ENCODE data around the gene ATP10B. TPM values are rescaled to one million over a fixed set of nuclear protein-coding genes. Genes with fewer than 3 reads are reported as not detected.

ATP10B gene
- total RNA-seq, 4 donors from 2014 or later, result 116 to 298 (median 150) TPM

GRCh38 chr5:160665460-160665859, 186.6 kb downstream of the ATP10B start:
- intact Hi-C loops (cut with DNase I; ENCODE audit: low total_unique reads), result no loop called here
- Histone ChIP-seq H3K36me3 (peaks cover 0 to 7% (median 0%) of the 10 kb centered on the region in 4 donors), H3K4me1 (peaks cover 0 to 11% (median 3%) of the 10 kb centered on the region in 4 donors), H3K27ac (no peak overlapping the region), H3K9me3 (no peaks in the 10 kb centered on the region), H3K27me3 (no peaks in the 10 kb centered on the region), H3K4me3 (no peak overlapping the region)
- DNase-seq, result no peak
- in situ Hi-C loops (cut with MboI; ENCODE audit: low pct_ligation_motif_present in 1 of 4, low pct_unique_long_range_greater_than_20kb in 1 of 4, low sequenced_read_pairs in 3 of 4), result no loop called here
- WGBS, 2 donors (ENCODE audit: low coverage in 1 of 2), result 56 to 77% methylated on average over 3 of the region's 3 CpGs
- TF ChIP-seq POLR2AphosphoS5 (IDR thresholded peaks at IDR 0.05), result no peak
- no peak for TF ChIP-seq CTCF (IDR thresholded peaks at IDR 0.05)
- TF ChIP-seq EP300 (IDR thresholded peaks at IDR 0.05; ENCODE audit: low read depth), result no peak
- no peak for TF ChIP-seq POLR2A (IDR thresholded peaks at IDR 0.05)

DNA sequence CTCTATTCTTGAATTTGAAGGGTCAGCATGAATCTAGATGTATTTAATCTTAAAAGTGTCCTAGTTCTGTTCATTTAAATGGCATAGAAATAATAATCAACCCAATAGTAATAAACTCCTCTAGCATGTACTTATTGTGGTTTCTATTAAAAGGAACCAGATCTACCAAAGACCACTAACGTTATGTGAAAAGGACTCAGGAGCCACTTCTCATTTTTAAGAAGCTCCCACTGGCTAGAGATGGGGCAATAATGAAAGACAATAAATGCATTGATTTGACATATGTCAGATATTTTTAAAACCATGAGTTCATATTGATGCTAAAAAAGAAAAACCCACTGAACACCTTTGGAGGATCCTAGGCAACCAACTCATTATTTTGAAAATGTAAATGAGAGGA, 191.9 kb downstream of the ATP10B start:
- Histone ChIP-seq H3K9me3 (no peaks in the 10 kb centered on the region), H3K36me3 (no peaks in the 10 kb centered on the region), H3K4me3 (no peak overlapping the region), H3K27me3 (no peaks in the 10 kb centered on the region), H3K27ac (no peak overlapping the region), H3K4me1 (peaks cover 0 to 39% (median 24%) of the 10 kb centered on the region in 4 donors)
- intact Hi-C loops (cut with DNase I; ENCODE audit: low total_unique reads) (no loop called here), in situ Hi-C loops (cut with MboI; ENCODE audit: low pct_ligation_motif_present in 1 of 4, low pct_unique_long_range_greater_than_20kb in 1 of 4, low sequenced_read_pairs in 3 of 4) (no loop called here)
- DNase-seq, result no peak
- TF ChIP-seq POLR2AphosphoS5 (IDR thresholded peaks at IDR 0.05) (no peak), CTCF (IDR thresholded peaks at IDR 0.05) (no peak), POLR2A (IDR thresholded peaks at IDR 0.05) (no peak), EP300 (IDR thresholded peaks at IDR 0.05; ENCODE audit: low read depth) (no peak)
- 40 to 81% methylated on average over 1 of the region's 1 CpG for WGBS, 2 donors (ENCODE audit: low coverage in 1 of 2)

DNA sequence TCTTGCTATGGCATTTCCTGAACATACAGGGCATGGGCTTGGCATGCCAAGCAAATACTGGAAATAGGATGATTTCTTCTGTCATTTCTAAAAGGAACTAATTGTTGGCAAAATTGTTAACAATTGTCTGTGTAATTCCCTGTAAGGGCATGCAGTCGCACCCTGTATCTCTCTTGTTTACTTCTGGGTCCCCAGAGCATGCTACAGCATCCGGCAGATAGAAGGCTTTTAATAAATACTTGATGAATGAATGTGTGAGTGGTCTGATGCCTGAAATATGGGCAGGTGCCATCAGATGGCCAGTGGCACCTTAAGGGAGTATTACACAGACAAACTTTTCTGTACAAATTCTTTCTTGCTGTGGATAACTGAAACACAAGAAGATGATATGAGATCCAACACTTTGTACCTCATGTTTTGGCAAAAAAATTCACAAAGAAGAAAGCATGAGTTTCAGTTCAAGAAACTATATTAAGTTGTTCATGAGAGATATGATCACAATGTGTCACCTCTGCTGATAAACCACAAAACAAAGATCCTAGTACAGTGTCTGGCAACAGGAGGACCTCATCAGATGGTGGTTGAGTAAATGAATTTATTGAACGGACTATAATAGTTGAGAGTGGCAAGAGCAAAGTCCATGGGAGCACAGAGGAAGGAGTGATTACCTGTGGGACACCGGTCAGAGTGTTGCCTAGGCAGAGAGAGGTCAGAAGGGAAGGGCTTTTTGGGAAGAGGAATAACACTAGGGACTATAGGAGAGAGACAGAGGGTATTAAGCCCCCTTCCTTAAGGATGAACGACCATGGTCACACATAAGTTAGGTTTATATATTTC, 194.2 kb downstream of the ATP10B start:
- Histone ChIP-seq H3K4me1 (peaks cover 0 to 40% (median 26%) of the 10 kb centered on the region in 4 donors), H3K9me3 (no peaks in the 10 kb centered on the region), H3K36me3 (no peaks in the 10 kb centered on the region), H3K4me3 (no peak overlapping the region), H3K27me3 (no peaks in the 10 kb centered on the region), H3K27ac (peak overlapping the region; percentile 76 to 87 (median 86))
- in situ Hi-C loops (cut with MboI; ENCODE audit: low pct_ligation_motif_present in 1 of 4, low pct_unique_long_range_greater_than_20kb in 1 of 4, low sequenced_read_pairs in 3 of 4) (no loop called here), intact Hi-C loops (cut with DNase I; ENCODE audit: low total_unique reads) (no loop called here)
- TF ChIP-seq CTCF (IDR thresholded peaks at IDR 0.05), result no peak
- TF ChIP-seq POLR2A (IDR thresholded peaks at IDR 0.05), result peak; percentile 14
- TF ChIP-seq EP300 (IDR thresholded peaks at IDR 0.05; ENCODE audit: low read depth), result no peak
- TF ChIP-seq POLR2AphosphoS5 (IDR thresholded peaks at IDR 0.05), result peak in 2 of 3 donors; percentile 44 to 73
- WGBS, 2 donors (ENCODE audit: low coverage in 1 of 2), result 49 to 51% methylated on average over 4 to 5 of the region's 5 CpGs
- peak; percentile 51 for DNase-seq

- intact Hi-C loops (cut with DNase I; ENCODE audit: low total_unique reads) (no loop called here), in situ Hi-C loops (cut with MboI; ENCODE audit: low pct_ligation_motif_present in 1 of 4, low pct_unique_long_range_greater_than_20kb in 1 of 4, low sequenced_read_pairs in 3 of 4) (no loop called here)
- TF ChIP-seq EP300 (IDR thresholded peaks at IDR 0.05; ENCODE audit: low read depth) (no peak), CTCF (IDR thresholded peaks at IDR 0.05) (no peak), POLR2A (IDR thresholded peaks at IDR 0.05) (no peak), POLR2AphosphoS5 (IDR thresholded peaks at IDR 0.05) (peak in 1 of 3 donors; percentile 53)
- peak; percentile 26 for DNase-seq
- WGBS, 2 donors (ENCODE audit: low coverage in 1 of 2), result 38 to 57% methylated on average over 1 of the region's 1 CpG
- no peaks in the 10 kb centered on the region for H3K9me3 ChIP-seq
- H3K27ac ChIP-seq, result peak overlapping the region; percentile 76 to 87 (median 86)
- no peaks in the 10 kb centered on the region for H3K27me3 ChIP-seq
- no peak overlapping the region for H3K4me3 ChIP-seq
- no peaks in the 10 kb centered on the region for H3K36me3 ChIP-seq
- H3K4me1 ChIP-seq, result peaks cover 0 to 40% (median 26%) of the 10 kb centered on the region in 4 donors
Observed at GRCh38 chr5:160657068-160657507, 194.9 kb downstream of the ATP10B start.

Measured in transverse colon (tissue), 4 donors.